Naive thymus-derived CD4-positive, alpha-beta T cell (primary cell): ENCODE measurements around the gene COTL1. TPM values are rescaled to one million over a fixed set of nuclear protein-coding genes. Genes with fewer than 3 reads are reported as not detected.

Source experiments
- ATAC-seq: fragments of 150-1000 bp; cut with Tn5 transposase; 2 replicates; pipeline ENCODE4 v1.10.0; 2021; ENCODE audit warnings: mild to moderate bottlenecking, moderate library complexity
- CTCF ChIA-PET: fragments of 350-600 bp; sonication (Branson Sonifier 250); formaldehyde crosslinking; loops from one replicate; lab custom pipeline; 2021; ENCODE audit warnings: antibody characterized with exemption; lab: Charles Lee
- POLR2A ChIA-PET: fragments of 350-600 bp; sonication (Branson Sonifier 250); formaldehyde crosslinking; loops from one replicate; lab custom pipeline; 2021; ENCODE audit warnings: antibody characterized with exemption, inconsistent platforms; lab: Charles Lee
- DNase-seq, 9 donors: peaks; one replicate each; pipeline versions ENCODE4 v3.0.0 to v3.0.0-alpha.2; 2020 to 2022; ENCODE audit warnings: mixed read lengths in 1 of 9
- H3K27ac ChIP-seq: one replicate; pipeline ENCODE4 v1.7.0; 2013; ENCODE audit warnings: mild to moderate bottlenecking, low read depth, low read length, moderate library complexity
- H3K27me3 ChIP-seq, 2 donors: one replicate each; pipeline ENCODE4 v1.7.0; 2013; ENCODE audit warnings: low read length in 2 of 2, mild to moderate bottlenecking in 2 of 2, moderate library complexity in 2 of 2; ENCODE audit not compliant: control insufficient read depth in 2 of 2, insufficient read depth in 2 of 2
- H3K36me3 ChIP-seq, 3 experiments: 1 replicate in 2 of 3; 2 replicates in 1 of 3; pipeline ENCODE4 v1.7.0; 2013; ENCODE audit warnings: low read length in 3 of 3, mild to moderate bottlenecking in 3 of 3, moderate library complexity in 1 of 3; ENCODE audit not compliant: insufficient read depth in 3 of 3, control insufficient read depth in 2 of 3
- H3K4me1 ChIP-seq, 2 donors: one replicate each; pipeline ENCODE4 v1.7.0; 2013; ENCODE audit warnings: low read length in 2 of 2, mild to moderate bottlenecking in 2 of 2, moderate library complexity in 1 of 2; ENCODE audit not compliant: control insufficient read depth in 2 of 2, insufficient read depth in 2 of 2
- H3K4me3 ChIP-seq: 2 replicates; pipeline ENCODE4 v1.7.0; 2013; ENCODE audit warnings: mild to moderate bottlenecking, low read length
- H3K9me3 ChIP-seq, 3 experiments: 1 replicate in 2 of 3; 2 replicates in 1 of 3; pipeline ENCODE4 v1.7.0; 2013; ENCODE audit warnings: low read length in 3 of 3; ENCODE audit not compliant: control insufficient read depth in 2 of 3
- H3K27ac Mint-ChIP-seq, 9 donors: one replicate each; pipeline ENCODE4 v1.8.0; 2020 to 2022; ENCODE audit warnings: mixed read lengths in 9 of 9, mild to moderate bottlenecking in 8 of 9, moderate library complexity in 5 of 9, inconsistent platforms in 2 of 9
- H3K27me3 Mint-ChIP-seq, 5 donors: one replicate each; pipeline ENCODE4 v1.8.0; 2021 to 2022; ENCODE audit warnings: mixed read lengths in 5 of 5, mild to moderate bottlenecking in 1 of 5
- H3K36me3 Mint-ChIP-seq, 5 donors: one replicate each; pipeline ENCODE4 v1.8.0; 2020 to 2022; ENCODE audit warnings: mixed read lengths in 5 of 5, mild to moderate bottlenecking in 3 of 5, inconsistent platforms in 1 of 5
- H3K4me1 Mint-ChIP-seq, 7 donors: one replicate each; pipeline ENCODE4 v1.8.0; 2020 to 2022; ENCODE audit warnings: mixed read lengths in 7 of 7, mild to moderate bottlenecking in 3 of 7, inconsistent platforms in 1 of 7
- H3K4me3 Mint-ChIP-seq, 10 donors: one replicate each; pipeline ENCODE4 v1.8.0; 2020 to 2022; ENCODE audit warnings: mild to moderate bottlenecking in 10 of 10, mixed read lengths in 10 of 10, moderate library complexity in 6 of 10, inconsistent platforms in 2 of 10
- H3K9me3 Mint-ChIP-seq, 11 donors: one replicate each; pipeline ENCODE4 v1.8.0; 2020 to 2022; ENCODE audit warnings: mixed read lengths in 11 of 11, mild to moderate bottlenecking in 4 of 11, inconsistent platforms in 1 of 11, moderate library complexity in 1 of 11
- intact Hi-C, 2 donors: fragments of 100-400 bp; cut with micrococcal nuclease; formaldehyde crosslinking; loops; one replicate each; pipeline ENCODE4 v1.15.1; 2023
- polyA plus RNA-seq, 2 donors: library from polyadenylated mRNA; unstranded; fragments of 300-500 nt; fragmentation: Illumina TruSeq; gene quantifications; one replicate each; pipeline ENCODE4 v1.2.3, GENCODE V29; 2021
- total RNA-seq, 6 experiments: library from RNA in 5 of 6; stranded (reverse) in 5 of 6; gene quantifications; 1 replicate in 5 of 6; 2 replicates in 1 of 6; pipeline ENCODE4 v1.2.3 and lab custom pipeline; 2021 to 2026

Gene COTL1
- total and polyA plus RNA-seq, 7 experiments from 2014 or later: 84.2 to 704 (median 268) TPM

DNA sequence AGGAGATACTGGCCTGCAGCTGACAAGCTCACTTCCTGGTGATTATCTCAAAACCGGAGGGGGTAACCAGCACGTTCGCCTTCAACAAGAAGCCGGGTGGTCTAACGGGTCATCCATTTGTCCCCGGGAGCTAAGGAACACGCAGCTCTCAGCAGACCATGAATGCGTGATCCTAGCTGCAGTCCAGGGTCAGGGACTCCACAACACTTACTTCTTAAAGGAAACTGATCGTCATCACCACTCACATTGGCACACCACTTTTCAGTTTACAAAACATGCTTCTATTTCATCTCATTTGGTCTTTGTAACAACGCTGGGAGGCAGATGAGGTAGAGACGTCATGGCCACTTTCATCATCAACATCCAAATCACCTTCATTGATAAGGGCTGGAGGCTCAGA, 25.2 kb downstream of the COTL1 start:
- H3K36me3 Mint-ChIP-seq: peaks cover 0 to 44% (median 14%) of the 10 kb centered on the region in 5 donors
- peak overlapping the region in 5 of 10 donors; percentile 9 to 59 (median 26) for H3K4me3 Mint-ChIP-seq
- H3K27me3 Mint-ChIP-seq: peaks cover 0 to 4% (median 0%) of the 10 kb centered on the region in 5 donors
- intact Hi-C loops: no loop called here
- H3K27ac ChIP-seq: no peak overlapping the region
- H3K9me3 ChIP-seq: no peaks in the 10 kb centered on the region
- no peaks in the 10 kb centered on the region for H3K9me3 Mint-ChIP-seq
- H3K27me3 ChIP-seq: no peaks in the 10 kb centered on the region
- H3K27ac Mint-ChIP-seq: peak overlapping the region; percentile 54 to 97 (median 81)
- peaks cover 45 to 50% of the 10 kb centered on the region in 2 donors for H3K4me1 ChIP-seq
- DNase-seq: no peak
- no peak overlapping the region for H3K4me3 ChIP-seq
- H3K4me1 Mint-ChIP-seq: peaks cover 40 to 71% (median 55%) of the 10 kb centered on the region in 7 donors
- peaks cover 0 to 30% (median 9%) of the 10 kb centered on the region in 3 experiments for H3K36me3 ChIP-seq
- ChIA-PET CTCF (interaction anchor here (0.7 to 0.9 kb wide), 2 partner anchors 28 to 80 kb away, joined by 3 to 5 read pairs; no protein-coding TSS in a partner anchor), POLR2A (interaction anchor here (1.3 to 1.9 kb wide), 2 partner anchors 10 to 19 kb away, joined by 4 to 6 read pairs; no protein-coding TSS in a partner anchor)
- ATAC-seq: no peak

DNA sequence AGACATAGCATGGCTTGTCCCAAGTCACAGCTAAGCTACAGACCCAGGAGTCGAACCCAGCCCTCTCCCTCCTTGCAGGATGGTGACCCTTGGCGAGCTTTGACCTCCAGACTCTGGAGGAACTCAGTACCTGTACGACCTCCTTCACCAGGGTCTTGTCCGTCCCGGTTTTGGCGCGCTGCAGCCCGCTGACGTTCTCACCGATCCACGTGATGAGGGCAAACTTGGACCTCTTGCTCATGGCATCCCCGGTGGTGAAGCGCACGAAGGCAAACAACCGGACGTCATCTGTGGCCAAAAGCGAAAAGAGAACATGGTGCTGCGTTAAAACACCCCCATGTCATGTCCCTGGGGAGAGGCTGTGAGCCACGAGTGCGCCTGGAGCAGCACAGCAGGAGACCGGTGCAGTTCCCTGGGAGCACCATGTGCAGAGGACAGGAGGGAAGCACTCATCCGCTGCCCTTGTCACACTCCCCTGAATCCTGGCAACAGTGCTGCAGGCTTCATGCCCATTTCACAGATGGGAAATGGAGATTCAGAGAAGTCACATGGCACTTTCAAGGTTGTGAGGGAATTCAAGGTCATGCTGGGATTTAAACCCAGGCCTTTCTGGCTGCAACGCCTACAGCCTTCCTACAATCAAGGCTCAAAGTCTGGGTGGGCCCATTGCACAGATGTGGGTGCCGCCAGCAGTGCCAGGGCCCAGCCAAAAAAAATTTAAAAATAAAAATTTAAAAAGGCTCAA, 27.7 kb downstream of the COTL1 start:
- H3K27ac ChIP-seq: no peak overlapping the region
- ATAC-seq (no peak), DNase-seq (no peak)
- CTCF ChIA-PET: no interaction called here
- H3K9me3 Mint-ChIP-seq: no peaks in the 10 kb centered on the region
- peaks cover 6 to 42% (median 9%) of the 10 kb centered on the region in 3 experiments for H3K36me3 ChIP-seq
- POLR2A ChIA-PET: no interaction called here
- no peak overlapping the region for H3K4me3 ChIP-seq
- H3K4me1 ChIP-seq: peaks cover 19 to 29% of the 10 kb centered on the region in 2 donors
- peak overlapping the region in 3 of 9 donors; percentile 24 to 51 (median 39) for H3K27ac Mint-ChIP-seq
- no peaks in the 10 kb centered on the region for H3K9me3 ChIP-seq
- H3K36me3 Mint-ChIP-seq: peaks cover 5 to 38% (median 12%) of the 10 kb centered on the region in 5 donors
- H3K4me1 Mint-ChIP-seq: peaks cover 28 to 55% (median 40%) of the 10 kb centered on the region in 7 donors
- intact Hi-C loops: no loop called here
- H3K27me3 Mint-ChIP-seq: no peaks in the 10 kb centered on the region
- no peaks in the 10 kb centered on the region for H3K27me3 ChIP-seq
- H3K4me3 Mint-ChIP-seq: no peak overlapping the region

DNA sequence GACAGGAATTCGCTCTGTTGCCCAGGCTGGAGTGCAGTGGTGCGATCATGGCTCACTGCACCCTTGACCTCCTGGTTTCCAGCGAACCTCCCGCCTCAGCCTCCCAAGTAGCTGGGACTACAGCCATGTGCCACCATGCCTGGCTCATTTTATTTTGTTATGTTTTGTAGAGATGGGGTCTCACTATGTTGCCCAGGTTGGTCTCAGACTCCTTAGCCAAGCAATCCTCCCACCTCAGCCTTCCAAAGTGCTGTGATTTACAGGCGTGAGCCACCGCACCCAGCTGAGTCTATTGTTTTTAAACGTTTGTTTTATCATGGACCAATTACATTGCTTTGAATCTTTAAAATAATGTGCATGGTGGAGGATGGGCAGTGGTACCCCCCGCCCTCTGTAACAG, 28.9 kb downstream of the COTL1 start:
- H3K27me3 ChIP-seq: no peaks in the 10 kb centered on the region
- ChIA-PET CTCF (interaction anchor here (0.9 kb wide), 1 partner anchor 22 kb away, joined by 3 read pairs; no protein-coding TSS in a partner anchor), POLR2A (interaction anchor here (1.7 to 1.9 kb wide), 2 partner anchors 9 to 28 kb away, joined by 5 read pairs; partner anchors contain the start of gene COTL1)
- H3K4me3 Mint-ChIP-seq: no peak overlapping the region
- no peak for ATAC-seq
- H3K4me3 ChIP-seq: no peak overlapping the region
- no peak overlapping the region for H3K27ac ChIP-seq
- peaks cover 7 to 19% of the 10 kb centered on the region in 2 donors for H3K4me1 ChIP-seq
- H3K9me3 ChIP-seq: no peaks in the 10 kb centered on the region
- peaks cover 6 to 52% (median 9%) of the 10 kb centered on the region in 3 experiments for H3K36me3 ChIP-seq
- no peak for DNase-seq
- H3K36me3 Mint-ChIP-seq: peaks cover 5 to 41% (median 12%) of the 10 kb centered on the region in 5 donors
- H3K27ac Mint-ChIP-seq: peak overlapping the region in 2 of 9 donors; percentile 22 to 51
- no peaks in the 10 kb centered on the region for H3K9me3 Mint-ChIP-seq
- no peaks in the 10 kb centered on the region for H3K27me3 Mint-ChIP-seq
- intact Hi-C loops: no loop called here
- peaks cover 17 to 48% (median 35%) of the 10 kb centered on the region in 7 donors for H3K4me1 Mint-ChIP-seq

DNA sequence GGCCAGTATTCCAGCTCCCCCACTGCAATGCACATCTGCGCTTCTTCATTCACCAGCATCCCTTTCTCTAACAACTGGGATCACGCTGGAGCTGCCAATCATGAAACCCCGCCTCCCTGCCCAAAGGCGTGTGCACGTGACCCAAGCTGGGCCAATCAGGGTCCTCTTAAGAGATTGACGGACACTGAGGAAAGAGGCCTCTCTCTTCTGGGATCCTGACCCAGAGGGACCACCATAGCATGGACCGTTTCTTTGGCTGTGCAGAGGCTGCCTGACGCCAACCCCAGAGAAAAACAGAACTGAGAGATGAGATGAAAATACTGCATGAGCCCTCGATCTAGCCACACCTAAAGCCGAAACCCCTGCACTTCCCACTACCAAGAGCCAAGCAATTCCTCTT, 32.0 kb downstream of the COTL1 start:
- Mint-ChIP-seq H3K4me3 (no peak overlapping the region), H3K27me3 (no peaks in the 10 kb centered on the region), H3K4me1 (peaks cover 4 to 43% (median 25%) of the 10 kb centered on the region in 7 donors), H3K9me3 (no peaks in the 10 kb centered on the region), H3K36me3 (peaks cover 0 to 31% (median 12%) of the 10 kb centered on the region in 5 donors), H3K27ac (peak overlapping the region in 7 of 9 donors; percentile 35 to 84 (median 53))
- CTCF ChIA-PET: interaction anchor here (0.6 kb wide), 1 partner anchor 34 kb away, joined by 4 read pairs; no protein-coding TSS in a partner anchor
- intact Hi-C loops: no loop called here
- Histone ChIP-seq H3K4me1 (peaks cover 0 to 4% of the 10 kb centered on the region in 2 donors), H3K9me3 (no peaks in the 10 kb centered on the region), H3K27me3 (no peaks in the 10 kb centered on the region), H3K4me3 (no peak overlapping the region), H3K36me3 (peaks cover 6 to 60% (median 9%) of the 10 kb centered on the region in 3 experiments), H3K27ac (no peak overlapping the region)
- POLR2A ChIA-PET: no interaction called here
- DNase-seq (no peak), ATAC-seq (peak; percentile 34)

DNA sequence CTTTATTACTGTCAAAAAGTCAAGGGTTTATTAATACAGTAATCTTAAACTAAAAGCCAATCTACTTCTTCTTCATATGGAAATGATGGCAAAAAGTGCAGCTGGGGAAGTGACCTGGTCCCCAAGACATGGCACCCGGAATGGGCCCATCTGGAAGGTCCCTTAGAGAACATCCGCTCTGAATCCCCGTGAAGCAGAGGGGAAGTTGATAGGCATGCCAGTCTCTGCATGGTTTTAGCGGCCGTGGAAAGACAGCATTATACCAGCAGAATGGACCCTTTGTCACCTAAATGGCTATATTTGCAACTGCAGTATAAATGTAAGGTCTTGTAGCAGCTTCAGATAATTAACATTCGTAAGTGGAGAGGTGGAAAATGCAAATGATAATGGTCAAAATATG, 32.4 kb downstream of the COTL1 start:
- Histone ChIP-seq H3K4me1 (peaks cover 0 to 4% of the 10 kb centered on the region in 2 donors), H3K27me3 (no peaks in the 10 kb centered on the region), H3K4me3 (no peak overlapping the region), H3K27ac (no peak overlapping the region), H3K9me3 (no peaks in the 10 kb centered on the region), H3K36me3 (peaks cover 6 to 60% (median 9%) of the 10 kb centered on the region in 3 experiments)
- no peaks in the 10 kb centered on the region for H3K27me3 Mint-ChIP-seq
- ChIA-PET CTCF (interaction anchor here (0.6 to 0.9 kb wide), 2 partner anchors 15 to 34 kb away, joined by 3 to 4 read pairs; no protein-coding TSS in a partner anchor), POLR2A (interaction anchor here (1.2 kb wide), 1 partner anchor 23 kb away, joined by 4 read pairs; no protein-coding TSS in a partner anchor)
- peaks cover 0 to 31% (median 12%) of the 10 kb centered on the region in 5 donors for H3K36me3 Mint-ChIP-seq
- ATAC-seq: no peak
- H3K4me1 Mint-ChIP-seq: peaks cover 4 to 41% (median 27%) of the 10 kb centered on the region in 7 donors
- peak overlapping the region in 4 of 9 donors; percentile 36 to 66 (median 40) for H3K27ac Mint-ChIP-seq
- no peaks in the 10 kb centered on the region for H3K9me3 Mint-ChIP-seq
- DNase-seq: no peak
- H3K4me3 Mint-ChIP-seq: no peak overlapping the region
- intact Hi-C loops: no loop called here

DNA sequence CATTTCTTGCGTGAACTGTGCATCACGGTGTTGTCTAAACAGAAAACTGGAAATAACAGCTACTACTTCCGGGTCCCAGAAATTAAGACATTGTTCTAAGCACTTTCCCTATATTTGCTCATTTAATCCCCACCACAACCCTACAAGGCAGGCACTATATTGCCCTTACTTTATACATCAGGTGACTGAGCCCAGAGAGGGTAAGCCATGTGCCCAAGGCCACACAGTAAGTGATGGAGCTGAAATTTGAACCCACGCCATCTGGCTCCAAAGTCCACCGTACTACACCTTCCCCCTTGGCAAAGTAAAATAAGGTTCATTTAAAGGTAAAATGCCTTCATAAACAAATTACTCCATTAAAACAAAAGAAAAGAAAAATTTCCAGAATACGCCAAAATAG, 33.2 kb downstream of the COTL1 start:
- ChIA-PET POLR2A (interaction anchor here (0.5 to 1.6 kb wide), 3 partner anchors 10 to 42 kb away, joined by 3 to 4 read pairs (median 4); no protein-coding TSS in a partner anchor), CTCF (interaction anchor here (0.9 kb wide), 1 partner anchor 15 kb away, joined by 3 read pairs; no protein-coding TSS in a partner anchor)
- Mint-ChIP-seq H3K36me3 (peaks cover 0 to 33% (median 12%) of the 10 kb centered on the region in 5 donors), H3K27ac (peak overlapping the region in 4 of 9 donors; percentile 9 to 76 (median 32)), H3K27me3 (no peaks in the 10 kb centered on the region), H3K4me3 (no peak overlapping the region), H3K4me1 (peaks cover 6 to 48% (median 28%) of the 10 kb centered on the region in 7 donors), H3K9me3 (no peaks in the 10 kb centered on the region)
- Histone ChIP-seq H3K27ac (no peak overlapping the region), H3K27me3 (no peaks in the 10 kb centered on the region), H3K36me3 (peaks cover 3 to 58% (median 6%) of the 10 kb centered on the region in 3 experiments), H3K9me3 (no peaks in the 10 kb centered on the region), H3K4me3 (no peak overlapping the region), H3K4me1 (peaks cover 0 to 4% of the 10 kb centered on the region in 2 donors)
- ATAC-seq: no peak
- DNase-seq: no peak
- intact Hi-C loops: no loop called here
